ENCODE measurements around the gene BAIAP2.

- TF ChIP-seq, protein P1, sequence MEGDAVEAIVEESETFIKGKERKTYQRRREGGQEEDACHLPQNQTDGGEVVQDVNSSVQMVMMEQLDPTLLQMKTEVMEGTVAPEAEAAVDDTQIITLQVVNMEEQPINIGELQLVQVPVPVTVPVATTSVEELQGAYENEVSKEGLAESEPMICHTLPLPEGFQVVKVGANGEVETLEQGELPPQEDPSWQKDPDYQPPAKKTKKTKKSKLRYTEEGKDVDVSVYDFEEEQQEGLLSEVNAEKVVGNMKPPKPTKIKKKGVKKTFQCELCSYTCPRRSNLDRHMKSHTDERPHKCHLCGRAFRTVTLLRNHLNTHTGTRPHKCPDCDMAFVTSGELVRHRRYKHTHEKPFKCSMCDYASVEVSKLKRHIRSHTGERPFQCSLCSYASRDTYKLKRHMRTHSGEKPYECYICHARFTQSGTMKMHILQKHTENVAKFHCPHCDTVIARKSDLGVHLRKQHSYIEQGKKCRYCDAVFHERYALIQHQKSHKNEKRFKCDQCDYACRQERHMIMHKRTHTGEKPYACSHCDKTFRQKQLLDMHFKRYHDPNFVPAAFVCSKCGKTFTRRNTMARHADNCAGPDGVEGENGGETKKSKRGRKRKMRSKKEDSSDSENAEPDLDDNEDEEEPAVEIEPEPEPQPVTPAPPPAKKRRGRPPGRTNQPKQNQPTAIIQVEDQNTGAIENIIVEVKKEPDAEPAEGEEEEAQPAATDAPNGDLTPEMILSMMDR (IDR thresholded peaks at IDR 0.05; ENCODE audit: extremely low read depth in 1 of 2, insufficient read depth in 1 of 2, low read depth in 1 of 2, low read length in 2 of 2) = no peak
- TF ChIP-seq POLR2A (IDR thresholded peaks at IDR 0.05; ENCODE audit: low read depth, low read length) (no peak), POLR2AphosphoS5 (IDR thresholded peaks at IDR 0.05; ENCODE audit: insufficient read depth, low read depth, low read length) (no peak)
Measured at GRCh38 chr17:81083125-81083765, 48.3 kb downstream of the BAIAP2 start.

Measured in endothelial cell of umbilical vein (primary cell).